ENCODE measurements around the gene RGS7.

Gene RGS7

GRCh38 chr1:240854367-240854766 lies 502.6 kb downstream of the RGS7 start:
- DNase-seq (ENCODE audit: low read depth in 1 of 2, low spot score in 1 of 2), result no peak

GRCh38 chr1:240847325-240847724 lies 509.7 kb downstream of the RGS7 start:
- no peak for DNase-seq (ENCODE audit: low read depth in 1 of 2, low spot score in 1 of 2)

GRCh38 chr1:240844486-240844885 lies 512.5 kb downstream of the RGS7 start:
- DNase-seq (ENCODE audit: low read depth in 1 of 2, low spot score in 1 of 2), result no peak

GRCh38 chr1:240843798-240844197 lies 513.2 kb downstream of the RGS7 start:
- DNase-seq (ENCODE audit: low read depth in 1 of 2, low spot score in 1 of 2), result no peak

GRCh38 chr1:240836271-240836670 lies 520.7 kb downstream of the RGS7 start:
- DNase-seq (ENCODE audit: low read depth in 1 of 2, low spot score in 1 of 2), result no peak

- DNase-seq (ENCODE audit: low read depth in 1 of 2, low spot score in 1 of 2), result no peak
Observed at GRCh38 chr1:240835291-240835690, 521.7 kb downstream of the RGS7 start.

GRCh38 chr1:240833075-240833474 lies 523.9 kb downstream of the RGS7 start:
- DNase-seq (ENCODE audit: low read depth in 1 of 2, low spot score in 1 of 2), result no peak

GRCh38 chr1:240831922-240832321 lies 525.1 kb downstream of the RGS7 start:
- no peak for DNase-seq (ENCODE audit: low read depth in 1 of 2, low spot score in 1 of 2)

GRCh38 chr1:240831191-240831631 lies 525.8 kb downstream of the RGS7 start:
- DNase-seq (ENCODE audit: low read depth in 1 of 2, low spot score in 1 of 2), result no peak

GRCh38 chr1:240829487-240829886 lies 527.5 kb downstream of the RGS7 start:
- DNase-seq (ENCODE audit: low read depth in 1 of 2, low spot score in 1 of 2), result no peak

GRCh38 chr1:240827786-240828185 lies 529.2 kb downstream of the RGS7 start:
- no peak for DNase-seq (ENCODE audit: low read depth in 1 of 2, low spot score in 1 of 2)

- DNase-seq (ENCODE audit: low read depth in 1 of 2, low spot score in 1 of 2), result no peak
Observed at GRCh38 chr1:240824238-240824637, 532.8 kb downstream of the RGS7 start.

GRCh38 chr1:240823357-240823756 lies 533.6 kb downstream of the RGS7 start:
- DNase-seq (ENCODE audit: low read depth in 1 of 2, low spot score in 1 of 2), result no peak

- no peak for DNase-seq (ENCODE audit: low read depth in 1 of 2, low spot score in 1 of 2)
Observed at GRCh38 chr1:240821925-240822324, 535.1 kb downstream of the RGS7 start.

- no peak for DNase-seq (ENCODE audit: low read depth in 1 of 2, low spot score in 1 of 2)
Observed at GRCh38 chr1:240820816-240821215, 536.2 kb downstream of the RGS7 start.

GRCh38 chr1:240816472-240816871 lies 540.5 kb downstream of the RGS7 start:
- no peak for DNase-seq (ENCODE audit: low read depth in 1 of 2, low spot score in 1 of 2)

- no peak for DNase-seq (ENCODE audit: low read depth in 1 of 2, low spot score in 1 of 2)
Observed at GRCh38 chr1:240813720-240814119, 543.3 kb downstream of the RGS7 start.

- no peak for DNase-seq (ENCODE audit: low read depth in 1 of 2, low spot score in 1 of 2)
Observed at GRCh38 chr1:240811256-240811655, 545.7 kb downstream of the RGS7 start.

- no peak for DNase-seq (ENCODE audit: low read depth in 1 of 2, low spot score in 1 of 2)
Observed at GRCh38 chr1:240808381-240808780, 548.6 kb downstream of the RGS7 start.

GRCh38 chr1:240806200-240806745 lies 550.7 kb downstream of the RGS7 start:
- DNase-seq (ENCODE audit: low read depth in 1 of 2, low spot score in 1 of 2), result no peak

- DNase-seq (ENCODE audit: low read depth in 1 of 2, low spot score in 1 of 2), result no peak
Observed at GRCh38 chr1:240804475-240804874, 552.5 kb downstream of the RGS7 start.

- no peak for DNase-seq (ENCODE audit: low read depth in 1 of 2, low spot score in 1 of 2)
Observed at GRCh38 chr1:240803151-240803550, 553.9 kb downstream of the RGS7 start.

- no peak for DNase-seq (ENCODE audit: low read depth in 1 of 2, low spot score in 1 of 2)
Observed at GRCh38 chr1:240802271-240802670, 554.7 kb downstream of the RGS7 start.

GRCh38 chr1:240801442-240801841 lies 555.6 kb downstream of the RGS7 start:
- no peak for DNase-seq (ENCODE audit: low read depth in 1 of 2, low spot score in 1 of 2)
